HEK293T (cell line): ENCODE results near the gene MAGEA10.

ENCODE experiments used
- FOXA1 ChIP-seq: fragments of 450-650 bp; IDR thresholded peaks from 2 replicates; pipeline ENCODE4 v1.6.1; 2016; ENCODE audit warnings: mild to moderate bottlenecking
- L3MBTL2 ChIP-seq: fragments of 450-650 bp; conservative IDR thresholded peaks from 2 replicates; pipeline ENCODE4 v1.6.1; 2016; ENCODE audit warnings: mild to moderate bottlenecking

- TF ChIP-seq L3MBTL2 (no peak), FOXA1 (no peak)
Measured at GRCh38 chrX:152177052-152177451, 38.7 kb upstream of the MAGEA10 start.
